Loucy (cell line): Measurements from ENCODE around the gene PSEN1.

Experiments
- EZH2phosphoT487 ChIP-seq: fragments of 200-600 bp; IDR thresholded peaks from 2 replicates; pipeline ENCODE4 v1.6.1; 2018; ENCODE audit warnings: antibody characterized with exemption, mild to moderate bottlenecking, moderate library complexity, borderline replicate concordance
- TF ChIP-seq, protein P1 (sequence below): fragments of 200-600 bp; sonication (generic); conservative IDR thresholded peaks from 2 replicates; pipeline ENCODE4 v1.5.1; 2014; ENCODE audit warnings: mild to moderate bottlenecking, antibody characterized with exemption, low read length

DNA sequence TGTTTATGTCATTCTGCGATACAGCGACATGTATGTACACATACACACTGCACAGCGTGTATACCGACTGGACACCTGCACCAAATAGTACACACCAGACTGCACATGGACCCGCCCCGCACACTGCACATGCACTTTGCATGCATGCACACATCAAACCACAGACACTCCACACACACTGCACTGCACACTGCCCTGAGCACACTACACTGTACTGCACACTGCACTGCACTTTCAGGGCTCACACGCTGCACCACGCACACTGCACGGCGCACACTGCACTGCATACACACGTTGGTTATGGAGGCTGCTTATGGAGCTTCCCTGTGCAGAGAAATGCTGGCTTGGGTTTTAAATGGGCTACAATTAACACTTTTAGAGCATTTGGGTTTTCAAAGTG, 102.6 kb downstream of the PSEN1 start:
- TF ChIP-seq EZH2phosphoT487, result no peak
- TF ChIP-seq, protein P1, sequence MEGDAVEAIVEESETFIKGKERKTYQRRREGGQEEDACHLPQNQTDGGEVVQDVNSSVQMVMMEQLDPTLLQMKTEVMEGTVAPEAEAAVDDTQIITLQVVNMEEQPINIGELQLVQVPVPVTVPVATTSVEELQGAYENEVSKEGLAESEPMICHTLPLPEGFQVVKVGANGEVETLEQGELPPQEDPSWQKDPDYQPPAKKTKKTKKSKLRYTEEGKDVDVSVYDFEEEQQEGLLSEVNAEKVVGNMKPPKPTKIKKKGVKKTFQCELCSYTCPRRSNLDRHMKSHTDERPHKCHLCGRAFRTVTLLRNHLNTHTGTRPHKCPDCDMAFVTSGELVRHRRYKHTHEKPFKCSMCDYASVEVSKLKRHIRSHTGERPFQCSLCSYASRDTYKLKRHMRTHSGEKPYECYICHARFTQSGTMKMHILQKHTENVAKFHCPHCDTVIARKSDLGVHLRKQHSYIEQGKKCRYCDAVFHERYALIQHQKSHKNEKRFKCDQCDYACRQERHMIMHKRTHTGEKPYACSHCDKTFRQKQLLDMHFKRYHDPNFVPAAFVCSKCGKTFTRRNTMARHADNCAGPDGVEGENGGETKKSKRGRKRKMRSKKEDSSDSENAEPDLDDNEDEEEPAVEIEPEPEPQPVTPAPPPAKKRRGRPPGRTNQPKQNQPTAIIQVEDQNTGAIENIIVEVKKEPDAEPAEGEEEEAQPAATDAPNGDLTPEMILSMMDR, result no peak
